Esophagus (tissue), 2 donors: ENCODE measurements around the gene PSTPIP2. TPM values are rescaled to one million over a fixed set of nuclear protein-coding genes. Genes with fewer than 3 reads are reported as not detected.
"Not testable (repeated sequence)": the region's sequence is repeated elsewhere in the genome, so short reads cannot be mapped to it uniquely, and the experiment has no call there.

Source experiments
- H3K27ac ChIP-seq, 2 donors: one replicate each; pipeline ENCODE4 v1.5.1; 2013; ENCODE audit warnings: low read depth in 2 of 2, mild to moderate bottlenecking in 2 of 2, inconsistent platforms in 1 of 2, low read length in 1 of 2, moderate library complexity in 1 of 2
- H3K27me3 ChIP-seq, 2 donors: one replicate each; pipeline ENCODE4 v1.6.1; 2013; ENCODE audit warnings: low read length in 2 of 2, control low read depth in 1 of 2, mild to moderate bottlenecking in 1 of 2; ENCODE audit not compliant: insufficient read depth in 2 of 2, control insufficient read depth in 1 of 2
- H3K36me3 ChIP-seq, 2 donors: one replicate each; pipeline ENCODE4 v1.6.1; 2013; ENCODE audit warnings: low read length in 1 of 2; ENCODE audit not compliant: control insufficient read depth in 2 of 2, insufficient read depth in 2 of 2
- H3K4me1 ChIP-seq, 2 donors: one replicate each; pipeline ENCODE4 v1.6.1; 2013; ENCODE audit warnings: low read length in 1 of 2; ENCODE audit not compliant: control insufficient read depth in 2 of 2, insufficient read depth in 2 of 2
- H3K4me3 ChIP-seq, 2 donors: one replicate each; pipeline ENCODE4 v1.5.1; 2013; ENCODE audit warnings: low read length in 2 of 2, mild to moderate bottlenecking in 2 of 2, low read depth in 1 of 2, moderate library complexity in 1 of 2
- H3K9me3 ChIP-seq, 2 donors: one replicate each; pipeline ENCODE4 v1.6.1; 2013; ENCODE audit warnings: mild to moderate bottlenecking in 2 of 2, low read depth in 1 of 2, low read length in 1 of 2, moderate library complexity in 1 of 2; ENCODE audit not compliant: control insufficient read depth in 2 of 2, insufficient read depth in 1 of 2
- WGBS, 2 donors: extraction: QIAGEN DNeasy Blood & Tissue Kit; methylation state at CpG; one replicate each; pipeline ENCODE4 v1.1.7; 2013; 5-methylcytosine and 5-hydroxymethylcytosine counted together
- polyA plus RNA-seq, 2 donors: library from polyadenylated mRNA; stranded (reverse); fragments of 200-250 nt; gene quantifications; one replicate each; pipeline ENCODE4 v1.2.3, GENCODE V29; 2013
- donor health status: healthy with polysubstance abuse.
- donor health status: Bipolar disorder and iron deficiency.

PSTPIP2 gene
- polyA plus RNA-seq, 2 donors, result 4.2 to 6.4 TPM

DNA sequence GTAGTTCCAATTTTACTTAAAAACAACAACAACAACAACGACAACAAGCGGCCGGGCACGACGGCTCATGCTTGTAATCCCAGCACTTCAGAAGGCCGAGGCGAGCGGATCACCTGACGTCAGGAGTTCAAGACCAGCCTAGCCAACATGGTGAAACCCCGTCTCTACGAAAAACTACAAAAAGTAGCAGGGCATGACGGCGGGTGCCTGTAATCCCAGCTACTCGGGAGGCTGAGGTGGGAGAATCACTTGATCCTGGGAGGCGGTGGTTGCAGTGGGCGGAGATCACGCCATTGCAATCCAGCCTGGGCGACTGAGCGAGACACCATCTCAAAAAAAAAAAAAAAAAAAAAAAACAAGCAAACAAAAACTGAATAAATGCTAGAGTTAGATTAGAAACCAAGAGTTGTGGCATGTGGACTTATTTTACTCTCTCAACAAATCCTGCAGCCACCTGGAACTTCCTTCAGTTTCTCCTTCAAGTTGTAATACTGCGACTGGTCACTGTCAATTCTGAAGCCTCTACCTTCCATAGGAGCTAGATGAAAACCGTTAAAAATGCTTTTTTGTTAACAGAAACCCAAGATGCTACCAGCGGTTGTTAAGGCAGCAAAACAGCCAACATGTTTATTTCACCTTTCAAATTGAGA, 24.7 kb upstream of the PSTPIP2 start:
- 28% methylated on average over 22 of the region's 22 CpGs for WGBS, 2 donors
- Histone ChIP-seq H3K27me3 (no peaks in the 10 kb centered on the region), H3K4me1 (peaks cover 0 to 2% of the 10 kb centered on the region in 2 donors), H3K27ac (peak overlapping the region; percentile 30 to 52), H3K36me3 (peaks cover 0 to 1% of the 10 kb centered on the region in 2 donors), H3K9me3 (no peaks in the 10 kb centered on the region), H3K4me3 (peak overlapping the region; percentile 29 to 98)

DNA sequence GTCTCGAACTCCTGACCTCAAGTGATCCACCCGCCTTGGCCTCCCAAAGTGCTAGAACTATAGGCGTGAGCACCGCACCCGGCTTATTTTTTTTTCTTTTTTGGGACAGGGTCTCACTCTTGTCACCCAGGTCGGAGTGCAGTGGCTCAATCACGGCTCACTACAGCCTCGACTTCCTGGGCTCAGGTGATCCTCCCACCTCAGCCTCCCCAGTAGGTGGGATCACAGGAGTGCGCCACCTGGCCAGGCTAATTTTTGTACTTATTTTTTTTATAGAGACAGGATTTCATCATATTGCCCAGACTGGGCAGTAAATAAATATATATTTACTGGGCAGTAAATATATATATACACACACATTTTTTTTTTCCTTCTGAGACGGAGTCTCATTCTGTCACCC, 23.5 kb upstream of the PSTPIP2 start:
- Histone ChIP-seq H3K4me3 (no peak overlapping the region), H3K36me3 (peaks cover 0 to 2% of the 10 kb centered on the region in 2 donors), H3K27me3 (no peaks in the 10 kb centered on the region), H3K9me3 (no peaks in the 10 kb centered on the region), H3K4me1 (peaks cover 0 to 2% of the 10 kb centered on the region in 2 donors), H3K27ac (no peak overlapping the region)
- 94 to 97% methylated on average over 10 of the region's 10 CpGs for WGBS, 2 donors

DNA sequence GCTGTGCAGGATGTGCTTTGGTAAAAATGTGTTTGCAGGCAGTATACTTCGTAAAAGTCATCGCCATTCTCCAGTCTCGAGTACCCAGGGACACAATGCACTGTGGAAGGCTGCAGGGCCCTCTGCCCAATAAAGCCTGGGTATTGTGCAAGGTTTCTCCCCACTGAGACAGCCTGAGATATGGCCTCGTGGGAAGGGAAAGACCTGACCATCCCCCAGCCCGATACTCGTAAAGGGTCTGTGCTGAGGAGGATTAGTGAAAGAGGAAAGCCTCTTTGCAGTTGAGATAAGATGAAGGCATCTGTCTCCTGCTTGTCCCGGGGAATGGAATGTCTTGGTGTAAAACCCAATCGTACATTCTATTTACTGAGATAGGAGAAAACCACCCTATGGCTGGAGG, 16.4 kb upstream of the PSTPIP2 start:
- 54 to 66% methylated on average over 8 of the region's 8 CpGs for WGBS, 2 donors

DNA sequence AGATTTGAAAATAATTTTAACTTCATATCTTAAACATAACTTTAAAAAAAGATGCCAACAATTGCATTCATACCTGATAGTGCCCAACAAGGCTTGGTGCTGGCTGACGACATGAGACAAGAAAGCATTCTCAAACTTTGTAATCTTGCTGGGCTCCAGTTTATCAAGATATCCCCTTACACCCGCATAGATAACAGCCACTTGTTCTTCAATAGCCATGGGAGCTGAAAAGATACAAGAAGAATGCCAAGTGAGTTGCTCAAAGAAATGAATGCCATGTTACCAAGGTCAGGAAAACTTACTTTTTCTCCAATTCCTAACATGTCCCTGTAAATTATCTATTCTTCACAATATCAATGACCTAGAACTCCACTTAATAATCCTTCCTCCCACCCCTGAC, 12.4 kb upstream of the PSTPIP2 start:
- 73 to 88% methylated on average over 2 of the region's 2 CpGs for WGBS, 2 donors
- no peaks in the 10 kb centered on the region for H3K9me3 ChIP-seq
- no peak overlapping the region for H3K4me3 ChIP-seq
- peaks cover 26 to 32% of the 10 kb centered on the region in 2 donors for H3K36me3 ChIP-seq
- H3K27ac ChIP-seq, result no peak overlapping the region
- peaks cover 0 to 3% of the 10 kb centered on the region in 2 donors for H3K4me1 ChIP-seq
- H3K27me3 ChIP-seq, result no peaks in the 10 kb centered on the region

More for the DNA sequence above, 16.4 kb upstream of the PSTPIP2 start:
- H3K4me1 ChIP-seq, H3K27ac ChIP-seq, H3K27me3 ChIP-seq, H3K9me3 ChIP-seq, H3K4me3 ChIP-seq: not testable (repeated sequence)
- peaks cover 30 to 33% of the 10 kb centered on the region in 2 donors for H3K36me3 ChIP-seq

DNA sequence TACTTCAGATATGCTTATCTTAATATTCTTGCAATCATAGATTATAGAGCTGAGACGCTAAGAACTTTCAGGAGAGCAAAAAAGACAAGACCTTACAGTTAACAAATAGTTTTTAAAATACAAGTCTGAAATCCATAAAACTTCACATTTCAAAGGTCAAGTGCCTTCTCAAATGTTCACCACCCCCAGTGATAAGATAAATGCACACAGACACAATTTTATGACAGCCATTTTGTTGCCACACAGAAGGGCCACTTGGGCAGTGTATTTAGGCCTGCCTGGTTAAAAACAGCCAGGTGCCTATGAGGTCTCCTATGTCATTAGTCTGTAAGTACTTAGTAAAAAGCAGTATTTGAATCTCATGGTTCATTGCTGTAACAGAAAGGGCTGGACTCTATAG, 8.1 kb upstream of the PSTPIP2 start:
- no peaks in the 10 kb centered on the region for H3K4me1 ChIP-seq
- no peaks in the 10 kb centered on the region for H3K27me3 ChIP-seq
- no peak overlapping the region for H3K4me3 ChIP-seq
- 80 to 93% methylated on average over 1 of the region's 1 CpG for WGBS, 2 donors
- no peaks in the 10 kb centered on the region for H3K9me3 ChIP-seq
- peaks cover 1 to 8% of the 10 kb centered on the region in 2 donors for H3K36me3 ChIP-seq
- H3K27ac ChIP-seq, result no peak overlapping the region

DNA sequence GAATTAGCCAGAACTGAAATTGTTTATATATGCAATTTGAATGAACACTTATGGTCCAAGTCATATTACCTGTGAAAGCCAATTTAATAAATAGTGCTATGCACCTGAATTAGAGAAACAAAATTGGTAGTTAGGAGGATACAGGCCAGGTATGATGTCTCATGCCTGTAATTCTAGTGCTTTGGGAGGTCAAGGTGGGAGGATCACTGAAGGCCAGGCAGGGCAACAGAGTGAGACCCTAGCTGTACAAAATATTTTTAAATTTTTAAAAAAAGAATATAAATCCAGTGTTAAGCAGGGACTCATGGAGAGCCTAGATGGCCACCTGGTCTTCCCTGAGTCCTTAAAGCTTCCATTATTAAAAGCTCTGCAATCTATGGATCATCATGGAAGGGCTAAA, 7.3 kb upstream of the PSTPIP2 start:
- Histone ChIP-seq H3K27me3 (no peaks in the 10 kb centered on the region), H3K36me3 (peaks cover 0 to 8% of the 10 kb centered on the region in 2 donors), H3K27ac (no peak overlapping the region), H3K4me3 (no peak overlapping the region), H3K4me1 (no peaks in the 10 kb centered on the region), H3K9me3 (no peaks in the 10 kb centered on the region)

DNA sequence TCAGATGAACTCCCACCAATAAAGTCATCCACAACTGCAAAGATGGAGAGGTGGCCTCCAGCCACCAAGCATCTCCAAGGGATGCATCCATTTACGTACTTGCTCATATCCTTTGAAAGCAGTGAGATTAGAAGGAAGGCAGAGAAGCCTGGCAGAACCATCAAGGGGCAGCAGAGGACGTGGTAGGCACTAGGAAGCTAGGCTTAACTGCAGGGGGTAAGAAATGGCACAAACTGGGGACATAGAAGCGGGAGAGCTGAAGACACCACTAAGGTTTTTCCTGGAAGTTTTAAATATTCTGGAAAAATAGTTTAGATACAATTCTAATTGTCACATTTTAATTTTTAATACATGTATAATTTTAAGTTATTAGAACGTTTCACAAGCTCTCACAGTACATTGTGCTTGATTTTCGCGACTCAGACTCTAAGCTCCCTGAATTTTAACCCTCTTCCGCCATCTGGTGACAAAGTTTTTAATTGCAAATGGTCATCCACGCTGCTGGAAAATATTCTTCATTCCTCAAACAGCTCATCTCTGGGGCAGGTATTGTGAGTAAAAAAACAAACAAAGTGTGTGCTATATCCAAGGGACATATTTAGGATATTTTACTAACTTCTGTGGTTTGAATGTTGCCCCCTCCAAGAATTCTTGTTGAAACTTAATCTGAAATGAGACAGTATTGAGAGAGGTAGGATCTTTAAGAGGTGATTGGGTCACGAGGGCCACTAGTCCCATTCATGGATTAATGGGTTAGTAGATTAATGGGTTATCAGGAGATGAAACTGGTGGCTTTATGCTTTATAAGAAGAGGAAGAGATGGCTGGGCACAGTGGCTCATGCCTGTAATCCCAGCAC, 1.6 kb upstream of the PSTPIP2 start:
- Histone ChIP-seq H3K4me3 (no peak overlapping the region), H3K4me1 (peaks cover 4 to 8% of the 10 kb centered on the region in 2 donors), H3K27me3 (no peaks in the 10 kb centered on the region), H3K9me3 (no peaks in the 10 kb centered on the region), H3K27ac (no peak overlapping the region), H3K36me3 (no peaks in the 10 kb centered on the region)
- 25 to 29% methylated on average over 9 of the region's 9 CpGs for WGBS, 2 donors

DNA sequence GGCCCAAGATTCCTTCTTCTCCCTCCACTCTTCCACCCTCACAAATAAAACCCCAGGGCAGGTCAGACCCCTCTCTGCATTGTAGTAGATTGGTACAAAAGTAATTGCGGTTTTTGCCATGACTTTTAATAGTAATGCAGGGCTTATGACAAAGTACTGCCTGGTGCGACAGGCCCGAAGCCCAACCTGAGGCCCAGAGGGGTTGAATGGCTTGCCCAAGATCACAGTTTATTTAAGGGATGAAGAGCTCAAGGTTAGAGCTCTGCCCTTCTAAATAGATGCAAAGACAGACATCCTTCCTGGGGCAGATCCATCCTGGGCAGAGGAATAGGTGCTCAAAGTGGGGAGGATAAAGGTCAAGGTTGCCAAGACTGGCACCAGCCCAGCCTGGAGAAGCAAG, 899 bp upstream of the PSTPIP2 start:
- WGBS, 2 donors, result 74% methylated on average over 3 of the region's 3 CpGs
- Histone ChIP-seq H3K4me3 (no peak overlapping the region), H3K27me3 (no peaks in the 10 kb centered on the region), H3K9me3 (no peaks in the 10 kb centered on the region), H3K36me3 (no peaks in the 10 kb centered on the region), H3K27ac (no peak overlapping the region), H3K4me1 (peaks cover 4 to 8% of the 10 kb centered on the region in 2 donors)

DNA sequence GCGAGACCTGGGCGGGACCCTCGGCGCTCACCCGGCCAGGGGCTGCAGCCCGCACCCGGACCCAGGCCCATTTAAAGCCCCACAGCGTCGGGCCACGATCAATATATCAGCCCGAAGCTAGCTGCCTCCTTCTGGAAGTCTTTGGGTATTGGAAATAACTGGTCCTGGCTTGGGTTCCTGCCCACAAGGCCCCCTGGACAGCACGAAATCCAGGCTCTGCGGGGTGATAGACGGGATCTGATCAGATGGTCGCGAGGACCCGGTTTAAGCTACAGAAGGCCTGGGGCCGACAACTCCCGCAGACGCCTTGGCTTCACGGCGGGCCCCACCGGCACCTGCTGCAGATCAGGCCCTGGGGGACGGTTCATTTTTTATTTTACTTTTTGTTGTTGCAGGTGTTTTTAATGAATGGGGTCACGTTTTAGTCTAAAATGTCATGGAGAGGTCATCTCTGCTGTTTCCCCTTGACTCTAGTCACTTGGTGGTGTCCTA, 362 bp upstream of the PSTPIP2 start:
- peak overlapping the region in 1 of 2 donors; percentile 39 for H3K27ac ChIP-seq
- H3K9me3 ChIP-seq, result no peaks in the 10 kb centered on the region
- peaks cover 4 to 8% of the 10 kb centered on the region in 2 donors for H3K4me1 ChIP-seq
- WGBS, 2 donors, result 20 to 24% methylated on average over 25 of the region's 25 CpGs
- H3K27me3 ChIP-seq, result no peaks in the 10 kb centered on the region
- no peaks in the 10 kb centered on the region for H3K36me3 ChIP-seq
- H3K4me3 ChIP-seq, result peak overlapping the region; percentile 69 to 78
